ENCODE results near the gene MPZL3. TPM values are rescaled to one million over a fixed set of nuclear protein-coding genes. Genes with fewer than 3 reads are reported as not detected.

The MPZL3 gene
- total RNA-seq, 1 donor from 2014 or later, result 7.9 TPM

DNA sequence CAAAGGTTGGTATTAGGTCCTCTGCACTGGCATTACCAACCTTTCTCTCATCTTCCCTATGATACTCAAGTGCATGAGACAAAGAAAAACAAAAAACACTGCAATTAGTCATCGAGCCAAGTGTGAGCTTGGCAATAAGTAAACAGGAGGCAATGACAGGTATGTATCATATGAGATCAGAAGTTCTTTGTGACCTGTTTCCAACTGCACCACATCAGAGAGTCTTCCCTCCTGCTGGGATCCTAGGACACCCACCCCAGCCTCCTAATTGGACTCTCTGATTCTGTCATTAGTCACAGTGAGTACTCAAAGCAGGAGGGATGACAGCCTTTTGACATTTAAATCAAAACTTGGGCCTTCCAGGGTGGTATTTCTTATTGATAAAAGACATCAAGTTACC is 19.5 kb downstream of the MPZL3 start:
- no peak for DNase-seq (ENCODE audit: low spot score)

DNA sequence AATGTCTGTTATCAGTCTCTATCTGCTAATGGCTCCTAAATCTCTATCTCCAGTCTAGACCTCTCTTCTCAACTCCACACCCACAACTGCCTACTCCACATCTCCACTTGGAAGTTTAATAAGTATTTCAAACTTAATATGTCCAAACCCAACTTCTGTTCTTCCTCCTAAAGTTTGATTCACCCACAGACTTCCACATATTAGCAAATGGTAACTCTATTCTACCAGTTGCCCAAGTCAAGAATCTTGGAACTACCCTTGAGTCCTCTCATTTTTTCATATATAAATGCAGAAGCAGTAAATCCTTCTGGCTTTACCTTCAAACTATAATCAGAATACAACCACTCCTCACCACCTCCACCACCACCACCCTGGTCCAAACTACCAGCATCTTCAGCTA is 20.7 kb downstream of the MPZL3 start:
- DNase-seq (ENCODE audit: low spot score), result no peak

DNA sequence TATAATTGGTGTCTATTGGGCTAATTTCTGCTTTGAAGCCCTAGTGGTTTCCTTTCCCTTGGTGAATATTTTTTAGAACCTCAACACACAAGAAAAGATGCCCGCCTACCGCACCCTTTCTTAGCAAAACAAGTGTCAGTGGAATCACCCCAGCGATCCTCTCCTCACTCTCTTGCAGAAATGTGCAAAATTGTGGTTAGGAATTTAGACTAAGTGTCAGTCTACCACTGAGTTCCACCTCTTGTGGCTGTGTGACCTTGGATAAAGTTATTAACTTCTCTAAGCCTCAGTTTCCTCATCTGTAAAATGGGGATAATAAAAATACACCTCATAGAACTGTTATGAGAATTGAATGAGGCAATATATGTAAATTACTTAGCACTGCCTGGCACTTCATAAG is 22.1 kb downstream of the MPZL3 start:
- DNase-seq (ENCODE audit: low spot score), result no peak

DNA sequence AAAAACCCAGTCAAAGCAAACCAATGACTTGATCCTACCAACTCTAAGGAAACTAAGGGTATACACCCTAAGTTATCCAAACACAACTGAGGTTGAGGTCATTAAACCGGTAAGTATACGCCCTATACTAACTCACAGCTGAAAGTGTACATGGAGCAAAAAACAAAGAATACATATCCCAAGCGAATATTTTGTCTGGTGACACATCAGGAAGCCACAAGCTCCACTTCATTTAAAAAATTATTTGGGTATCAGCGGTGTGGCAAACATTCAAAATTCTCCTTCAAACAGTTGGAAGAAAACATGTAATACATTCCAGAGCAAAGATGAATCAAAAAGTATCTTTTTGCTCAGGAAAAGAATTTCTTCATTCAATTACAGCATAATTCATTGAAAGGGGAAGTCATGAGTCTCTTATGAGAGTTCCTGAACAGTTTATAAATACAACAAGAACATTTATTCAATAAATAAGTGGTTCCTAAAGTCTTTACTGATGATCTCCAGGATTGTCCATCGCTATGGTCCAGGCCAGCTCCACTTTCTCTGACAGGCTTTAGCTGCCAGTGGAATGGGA is 22.8 kb downstream of the MPZL3 start:
- no peak for DNase-seq (ENCODE audit: low spot score)

DNA sequence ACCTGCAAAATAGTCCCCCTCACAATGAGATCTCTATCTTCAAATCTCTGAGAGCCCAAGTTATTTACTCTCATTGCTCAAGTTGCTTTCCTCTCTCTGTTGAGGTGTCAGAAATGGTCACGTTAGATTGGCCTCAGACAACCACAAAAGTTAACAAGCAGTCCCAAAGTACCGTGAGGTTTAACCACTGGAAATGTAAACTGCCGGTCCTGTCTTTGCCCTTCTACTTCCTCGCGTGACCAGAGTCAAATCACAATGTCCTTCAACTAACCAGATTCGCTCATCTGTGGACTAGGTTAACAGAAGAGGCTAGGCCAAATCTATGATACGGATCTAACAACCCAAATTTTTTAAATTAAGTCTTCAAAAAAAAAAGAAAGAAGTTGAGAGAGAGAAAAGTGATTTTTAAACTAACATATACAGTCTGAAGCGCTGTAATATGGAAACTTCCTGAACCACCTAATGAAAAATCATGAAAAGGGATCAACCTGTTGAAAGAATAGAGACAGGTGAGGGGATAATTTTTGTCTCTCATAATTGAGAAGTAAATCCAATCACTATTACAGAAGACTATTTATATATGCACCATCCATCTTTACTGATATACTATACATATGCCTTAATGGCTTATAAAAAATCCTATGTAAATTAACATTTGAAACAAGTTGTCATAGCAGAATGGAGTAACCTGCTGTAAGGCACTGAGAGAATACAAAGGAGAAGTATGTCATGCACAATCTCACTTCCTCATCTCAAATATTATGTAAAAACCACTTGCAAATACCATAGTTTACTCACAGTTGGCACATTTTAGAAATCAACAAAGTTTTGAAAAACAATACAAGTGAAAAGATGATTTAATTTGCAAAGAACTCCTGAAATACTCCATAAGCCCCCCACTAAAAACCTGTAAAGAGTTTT is 24.0 kb downstream of the MPZL3 start:
- no peak for DNase-seq (ENCODE audit: low spot score)

DNA sequence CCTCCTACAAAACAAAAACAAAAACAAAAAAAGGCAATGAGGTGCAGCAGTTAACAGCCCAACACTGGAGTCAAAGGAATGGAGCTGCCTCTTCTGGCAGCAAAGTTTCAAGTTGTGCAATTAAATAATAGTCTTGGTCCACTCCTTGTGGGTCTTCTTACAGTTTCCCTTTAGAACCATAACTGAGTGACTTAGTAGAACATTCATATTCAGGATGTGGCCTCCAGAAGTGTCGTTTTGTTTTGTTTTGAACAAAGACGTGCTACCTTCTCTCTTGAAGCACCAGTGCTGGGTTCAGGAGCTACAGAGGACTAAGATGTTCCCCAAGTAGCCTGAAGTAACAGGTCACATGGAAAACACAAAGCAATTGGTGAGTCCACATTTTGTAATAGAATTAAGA is 25.4 kb downstream of the MPZL3 start:
- no peak for DNase-seq (ENCODE audit: low spot score)

DNA sequence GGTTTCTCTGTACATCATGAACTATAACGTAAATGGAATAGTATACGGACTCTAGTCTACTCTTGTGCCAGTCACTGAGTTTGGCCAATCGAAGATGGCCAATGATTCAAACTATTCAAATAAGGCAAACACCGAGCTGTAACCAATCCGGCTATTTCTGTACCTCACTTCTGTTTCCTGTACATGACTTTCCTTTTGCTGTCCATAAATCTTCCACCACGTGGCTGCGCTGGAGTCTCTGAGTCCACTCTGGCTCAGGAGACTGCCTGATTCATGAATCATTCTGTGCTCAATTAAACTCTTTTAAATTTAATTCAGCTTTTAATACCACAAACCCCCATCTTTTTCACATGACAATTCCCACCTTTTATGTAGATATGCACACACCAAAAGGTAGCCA is 25.9 kb downstream of the MPZL3 start:
- no peak for DNase-seq (ENCODE audit: low spot score)

DNA sequence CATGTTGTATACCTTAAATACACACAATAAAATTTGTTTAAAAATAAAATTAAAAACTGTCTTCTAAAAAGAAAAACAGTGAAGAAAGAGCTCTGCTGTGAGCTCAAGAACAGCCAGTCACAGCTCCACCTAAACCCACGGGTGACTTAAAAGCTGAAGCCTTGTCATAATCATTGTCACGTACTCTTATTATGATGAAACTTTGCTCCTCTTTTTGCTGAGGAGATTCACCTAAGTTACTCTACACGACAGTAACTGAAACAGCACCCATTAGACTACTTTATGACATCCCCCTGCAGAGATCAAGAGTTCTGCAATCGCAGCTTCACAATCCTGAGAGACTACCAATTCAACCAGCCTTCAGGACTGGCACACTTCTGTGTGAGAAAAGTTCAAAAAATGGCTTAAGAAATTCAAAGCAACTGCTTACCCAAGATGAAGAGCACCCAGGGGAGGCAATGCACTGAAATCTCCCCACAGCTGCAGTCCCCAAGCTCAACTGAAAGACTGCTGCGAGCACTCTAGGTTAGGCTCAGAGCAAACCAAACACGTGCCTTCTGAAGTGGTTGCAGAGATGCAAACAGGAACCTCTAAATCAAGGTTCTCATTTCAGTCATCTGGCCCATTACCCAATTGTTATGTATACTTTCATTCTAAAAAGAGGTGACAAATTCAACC is 27.5 kb downstream of the MPZL3 start, which contains the start of gene JAML:
Gene JAML (minus strand): TSS at position 501 of the 678 bp plus-strand sequence. CDS start 10,145 bp downstream, outside the sequence.
- no peak for DNase-seq (ENCODE audit: low spot score)

DNA sequence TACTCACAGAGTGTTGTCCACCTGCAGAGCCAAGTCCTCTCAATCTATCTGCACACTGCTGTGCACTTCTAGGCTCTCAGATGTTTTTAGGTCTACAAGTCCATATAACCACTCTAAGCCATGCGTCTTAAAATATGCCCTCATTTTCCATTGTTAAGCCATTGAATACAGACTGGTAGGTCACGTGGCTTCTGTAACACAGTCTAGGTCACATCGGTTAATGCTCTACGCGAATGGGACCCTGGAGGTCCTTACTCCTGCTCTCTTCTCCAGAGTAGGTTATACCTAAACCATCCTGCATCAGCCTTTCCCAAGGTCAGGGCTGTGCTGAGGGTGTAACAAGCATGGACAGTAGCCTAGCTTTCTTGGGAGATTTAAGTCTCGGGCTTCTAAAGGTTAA is 28.2 kb downstream of the MPZL3 start:
- DNase-seq (ENCODE audit: low spot score), result no peak

DNA sequence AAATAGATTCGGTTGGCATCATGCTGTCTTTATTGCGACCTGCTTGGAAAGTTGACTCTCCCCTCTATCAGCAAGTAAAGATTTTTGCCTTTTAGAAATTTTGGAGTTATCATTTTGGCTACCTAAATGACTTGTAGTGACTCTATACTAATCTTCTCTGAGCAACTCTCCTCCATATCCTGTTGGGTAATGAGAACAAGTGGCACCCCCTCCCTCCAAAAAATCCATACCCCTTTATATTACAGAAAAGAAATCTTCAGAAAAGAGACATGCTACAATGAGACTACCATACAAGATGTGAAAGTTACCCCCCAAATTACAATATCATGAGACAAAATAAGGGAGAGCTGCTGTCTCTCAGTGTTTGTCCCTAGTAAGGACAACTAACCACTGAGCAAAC is 28.6 kb downstream of the MPZL3 start:
- DNase-seq (ENCODE audit: low spot score), result no peak

DNA sequence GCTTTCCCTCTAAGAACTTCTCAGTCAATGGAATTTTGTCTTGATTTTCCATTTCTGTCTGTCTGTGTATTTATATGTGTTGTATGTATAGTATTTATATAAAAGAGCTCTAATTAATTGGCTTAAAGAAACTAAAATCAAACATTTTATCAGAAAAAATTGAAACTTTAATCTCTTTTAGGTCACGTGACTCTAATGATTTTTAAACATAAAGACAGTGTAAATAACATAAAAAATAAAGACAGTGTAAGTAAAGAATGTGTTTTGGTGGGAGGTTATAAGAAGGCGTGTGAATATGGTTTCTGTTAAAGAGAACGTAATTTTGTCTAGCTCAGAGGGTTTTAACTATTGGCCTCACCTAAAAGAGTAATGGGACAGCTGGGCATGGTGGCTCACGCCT is 29.7 kb downstream of the MPZL3 start:
- DNase-seq (ENCODE audit: low spot score), result no peak

DNA sequence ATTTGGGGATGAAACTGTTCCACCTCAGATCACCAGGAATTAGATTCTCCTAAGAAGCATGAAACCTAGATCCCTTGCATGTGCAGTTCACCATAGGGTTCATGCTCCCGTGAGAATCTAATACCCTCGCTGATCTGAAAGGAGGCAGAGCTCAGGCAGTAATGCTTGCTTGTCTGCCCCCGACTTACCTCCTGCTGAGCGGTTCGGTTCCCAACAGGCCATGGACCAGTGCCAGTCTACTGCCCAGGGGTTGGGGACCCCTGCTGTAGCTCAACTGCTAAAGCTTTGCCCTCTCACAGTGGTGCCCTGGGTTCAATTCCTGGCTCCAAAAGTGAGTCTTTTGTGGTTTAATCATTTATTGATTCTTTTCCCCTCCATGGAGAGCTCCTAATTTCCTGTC is 30.7 kb downstream of the MPZL3 start:
- DNase-seq (ENCODE audit: low spot score), result no peak

DNA sequence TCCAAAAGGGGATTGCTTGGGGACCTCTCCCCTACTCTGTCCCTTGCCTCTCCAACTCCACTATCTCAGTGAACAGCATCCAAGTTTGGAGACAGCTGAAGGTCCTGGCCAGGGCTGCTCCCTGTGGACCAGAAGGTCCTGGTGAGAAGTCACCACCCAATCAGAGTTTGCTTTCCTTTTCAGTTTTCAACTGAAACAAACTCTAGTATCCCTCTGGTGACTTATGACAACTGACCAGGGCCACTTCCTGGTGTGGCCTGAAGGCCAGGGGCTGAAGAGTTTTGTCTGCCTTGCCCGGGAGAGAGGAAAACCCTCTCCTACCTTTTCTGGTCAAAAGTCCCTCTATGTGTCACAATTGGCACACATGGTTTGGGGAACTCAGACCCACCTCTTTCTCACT is 32.4 kb downstream of the MPZL3 start:
- DNase-seq (ENCODE audit: low spot score), result no peak

DNA sequence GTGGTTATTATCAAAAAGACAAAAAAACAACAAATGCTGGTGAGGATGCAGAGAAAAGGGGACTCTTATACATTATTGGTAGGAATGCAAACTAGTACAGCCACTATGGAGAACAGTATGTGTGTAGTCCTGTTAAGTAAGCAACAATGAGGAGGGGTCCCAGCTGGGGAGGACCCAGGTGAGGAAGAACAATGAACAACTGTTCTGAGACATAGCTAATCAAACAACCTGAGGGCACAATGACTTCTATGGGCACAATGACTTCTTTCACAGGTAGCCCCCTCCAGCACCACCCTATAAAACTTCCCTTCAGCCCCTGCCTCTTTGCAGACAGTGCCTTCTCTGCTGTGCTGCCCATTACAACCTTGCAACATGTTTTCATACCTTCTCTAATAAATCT is 32.9 kb downstream of the MPZL3 start:
- no peak for DNase-seq (ENCODE audit: low spot score)

DNA sequence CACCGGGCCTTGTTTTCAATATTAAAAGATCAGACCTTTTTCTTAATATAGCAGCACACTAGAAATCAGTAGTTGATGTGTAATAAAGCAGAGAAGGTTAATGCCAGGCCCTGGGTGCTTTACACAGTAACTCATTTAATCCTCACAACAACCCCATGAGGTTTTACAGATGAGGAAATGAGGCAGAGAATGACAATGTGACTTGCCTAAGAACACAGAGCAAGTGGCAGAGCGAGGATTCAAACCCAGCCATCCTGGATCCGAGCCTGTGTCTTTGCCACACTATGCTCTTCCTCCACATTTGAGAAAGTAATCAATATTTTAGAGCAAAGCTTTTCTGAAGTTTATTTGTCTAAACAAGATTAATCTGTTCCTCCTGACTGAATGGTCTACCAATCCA is 34.6 kb downstream of the MPZL3 start:
- DNase-seq (ENCODE audit: low spot score), result no peak

DNA sequence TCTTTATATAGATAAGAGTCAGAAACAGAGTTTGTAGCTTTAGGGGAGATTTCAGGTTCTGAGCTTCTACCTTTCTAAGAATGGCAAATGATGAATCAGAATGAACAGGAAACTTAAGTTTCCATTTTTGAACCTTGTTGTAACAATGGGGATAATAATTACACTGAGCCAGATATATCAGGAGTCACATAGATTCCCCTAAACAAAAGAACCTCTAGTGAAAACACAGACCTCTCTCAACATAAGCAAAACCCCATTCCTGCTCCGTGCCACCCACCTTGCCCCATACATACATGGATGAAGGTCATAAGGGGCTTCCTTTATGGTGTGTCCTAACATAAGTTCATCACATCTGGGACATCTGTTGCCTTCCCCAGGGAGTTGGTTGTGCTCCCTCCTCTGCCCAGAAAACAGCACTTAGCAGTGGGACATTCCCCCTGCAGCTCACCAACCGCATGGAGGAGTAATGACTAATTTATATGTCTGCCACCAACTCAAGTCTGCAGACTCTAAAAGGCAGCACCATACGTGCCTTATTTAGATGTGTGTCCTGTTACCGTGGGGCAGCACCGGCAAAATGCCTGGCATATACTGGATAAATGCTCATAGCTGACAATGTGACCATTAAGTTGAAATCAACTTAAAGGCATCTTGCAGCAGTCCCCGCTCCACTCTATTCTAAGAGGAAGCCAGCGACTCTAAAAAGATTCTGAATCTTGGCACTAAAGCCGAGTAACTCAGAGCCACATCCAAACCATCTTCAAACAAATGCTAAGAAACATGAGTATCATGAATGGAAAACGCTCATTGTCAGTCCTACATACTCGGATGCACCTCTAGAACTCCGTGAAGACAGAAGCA is 35.3 kb downstream of the MPZL3 start:
- no peak for DNase-seq (ENCODE audit: low spot score)

DNA sequence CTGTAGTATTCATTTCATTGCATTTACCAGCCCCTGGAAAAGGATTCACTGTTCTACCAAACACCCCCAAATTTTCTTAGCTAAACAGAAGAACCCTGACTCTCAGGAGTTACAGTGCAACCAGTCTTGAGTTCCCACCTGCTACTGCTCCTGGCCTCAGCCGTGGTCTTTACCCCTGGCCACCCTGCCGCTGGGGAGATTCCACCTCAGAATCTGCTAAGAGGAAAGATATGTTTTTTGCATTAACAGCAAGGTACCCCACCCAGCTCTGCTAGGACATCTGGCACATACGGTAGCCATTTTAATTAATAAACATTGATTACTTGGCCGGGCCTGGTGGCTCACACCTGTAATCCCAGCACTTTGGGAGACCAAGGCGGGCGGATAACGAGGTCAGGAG is 36.4 kb downstream of the MPZL3 start:
- DNase-seq (ENCODE audit: low spot score), result no peak

DNA sequence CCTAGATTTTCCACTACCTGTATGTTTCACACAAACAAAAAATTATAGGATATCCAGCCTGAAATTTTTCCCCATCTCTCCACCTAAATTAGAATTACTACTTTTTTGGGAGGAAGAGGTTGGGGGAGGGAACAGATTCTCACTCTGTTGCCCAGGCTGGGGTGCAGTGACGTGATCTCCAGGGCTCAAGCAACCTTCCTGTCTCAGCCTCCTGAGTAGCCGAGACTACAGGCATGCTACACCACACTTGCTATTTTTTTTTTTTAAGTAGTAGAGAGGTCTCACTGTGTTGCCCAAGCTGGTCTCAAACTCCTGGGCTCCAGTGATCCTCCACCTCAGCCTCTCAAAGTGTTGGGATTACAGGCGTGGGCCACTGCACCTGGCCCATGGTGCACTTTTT is 36.9 kb downstream of the MPZL3 start:
- no peak for DNase-seq (ENCODE audit: low spot score)

DNA sequence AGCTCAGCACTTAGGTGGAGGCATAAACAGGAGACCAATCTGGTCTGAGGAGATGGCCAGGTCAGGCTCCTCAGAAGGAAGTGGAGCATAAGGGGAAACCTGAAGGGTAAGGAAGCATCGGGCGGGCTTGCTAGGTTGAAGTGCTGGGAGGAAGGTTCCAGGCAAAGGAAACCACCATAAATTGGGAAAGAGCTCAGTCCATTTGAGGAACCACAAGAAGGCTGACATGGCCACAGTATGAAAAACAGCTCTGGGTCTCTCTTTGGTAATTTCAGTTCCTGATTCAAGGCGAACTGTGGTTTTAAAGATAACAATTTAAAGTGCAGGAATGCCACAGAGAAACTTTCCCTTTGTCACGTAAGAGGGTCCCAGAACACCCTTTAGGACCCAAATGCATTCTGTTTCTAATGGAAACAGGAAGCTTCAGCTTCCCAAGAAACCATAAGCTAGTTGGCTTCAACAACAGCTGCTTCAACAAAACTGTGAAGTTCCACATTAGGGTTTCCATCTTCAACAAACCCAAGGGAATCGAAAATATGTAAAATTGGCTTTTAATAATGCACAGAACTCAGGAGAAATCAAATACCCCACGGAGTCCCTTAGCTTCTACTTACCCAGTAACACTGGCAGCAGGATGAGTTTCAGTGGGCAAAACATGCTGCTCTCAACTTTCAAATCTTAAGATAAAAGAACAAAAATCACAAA is 37.8 kb downstream of the MPZL3 start:
- DNase-seq (ENCODE audit: low spot score), result no peak

DNA sequence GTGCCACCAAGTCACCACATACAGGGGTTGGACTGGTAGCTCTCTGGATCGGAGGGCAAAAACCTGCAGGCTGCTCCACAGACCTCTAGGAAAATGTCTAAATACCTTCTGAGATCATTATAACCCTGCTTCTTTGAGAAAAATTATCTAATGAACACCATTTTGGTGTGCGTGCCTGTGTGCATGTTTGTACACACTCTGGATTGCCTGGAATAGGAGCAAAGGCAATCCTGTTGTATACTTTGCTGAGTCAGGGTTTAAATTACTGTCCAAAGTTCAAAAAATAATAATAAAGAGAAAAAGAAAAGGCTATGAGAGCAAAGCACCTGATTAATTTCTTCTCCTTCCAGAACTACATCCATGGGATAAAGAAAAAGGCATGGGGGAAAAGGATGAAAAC is 38.4 kb downstream of the MPZL3 start:
- no peak for DNase-seq (ENCODE audit: low spot score)

DNA sequence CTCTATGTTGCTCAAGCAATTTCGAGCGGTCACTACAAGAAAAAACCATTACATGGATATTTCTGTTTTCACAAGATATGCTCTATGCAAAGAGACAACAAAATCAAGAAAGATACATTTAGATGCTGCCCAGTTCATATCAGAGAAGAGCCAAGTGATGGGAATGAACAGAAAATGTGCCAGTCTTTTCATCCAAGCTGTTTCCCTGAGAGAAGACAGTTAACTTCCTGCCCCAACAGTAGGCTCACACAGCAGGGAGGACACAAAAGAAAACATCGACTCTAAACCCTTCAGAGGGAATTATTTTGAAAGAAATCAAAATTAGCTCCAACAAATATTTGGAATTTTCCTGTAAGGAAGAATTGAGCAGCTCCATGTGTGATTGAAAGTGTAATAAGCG is 39.0 kb downstream of the MPZL3 start:
- DNase-seq (ENCODE audit: low spot score), result no peak
